SK-N-MC (cell line): ENCODE data around the gene ARID2.

Experiments
- DNase-seq: peaks from one replicate; pipeline ENCODE4 v3.0.0-alpha.2; 2011; ENCODE audit warnings: low read depth, low spot score
- H3K27ac ChIP-seq: fragments of 200-600 bp; sonication (generic); 2 replicates; pipeline ENCODE4 v1.5.1; 2016; ENCODE audit warnings: mixed run types
- H3K36me3 ChIP-seq: fragments of 200-600 bp; sonication (generic); 2 replicates; pipeline ENCODE4 v1.6.1; 2017; ENCODE audit warnings: antibody characterized with exemption, low read length, mixed read lengths; ENCODE audit not compliant: insufficient read depth
- H3K4me3 ChIP-seq: fragments of 200-600 bp; sonication (generic); 2 replicates; pipeline ENCODE4 v1.5.1; 2016
- H3K9ac ChIP-seq: fragments of 200-600 bp; sonication (generic); 2 replicates; pipeline ENCODE4 v1.8.0; 2017; ENCODE audit warnings: mixed run types, mixed read lengths; ENCODE audit not compliant: insufficient read length
- H3K9me3 ChIP-seq: fragments of 200-600 bp; sonication (generic); 2 replicates; pipeline ENCODE4 v1.6.1; 2017; ENCODE audit warnings: low read depth, mild to moderate bottlenecking, antibody characterized with exemption, low read length, moderate library complexity, mixed read lengths
- EZH2 ChIP-seq: fragments of 200-600 bp; sonication (generic); IDR thresholded peaks from one replicate; pipeline ENCODE4 v1.6.1; 2017; ENCODE audit warnings: antibody characterized with exemption
- FOXP2 ChIP-seq: optimal IDR thresholded peaks from 2 replicates; pipeline ENCODE3; 2011; ENCODE audit warnings: mild to moderate bottlenecking, moderate library complexity; ENCODE audit not compliant: insufficient read depth; ENCODE audit errors: extremely low read length, control extremely low read depth
- POLR2AphosphoS5 ChIP-seq: IDR thresholded peaks from 2 replicates; pipeline ENCODE4 v1.6.1; 2012; ENCODE audit warnings: mild to moderate bottlenecking, low read depth, low read length, borderline replicate concordance

The ARID2 gene

DNA sequence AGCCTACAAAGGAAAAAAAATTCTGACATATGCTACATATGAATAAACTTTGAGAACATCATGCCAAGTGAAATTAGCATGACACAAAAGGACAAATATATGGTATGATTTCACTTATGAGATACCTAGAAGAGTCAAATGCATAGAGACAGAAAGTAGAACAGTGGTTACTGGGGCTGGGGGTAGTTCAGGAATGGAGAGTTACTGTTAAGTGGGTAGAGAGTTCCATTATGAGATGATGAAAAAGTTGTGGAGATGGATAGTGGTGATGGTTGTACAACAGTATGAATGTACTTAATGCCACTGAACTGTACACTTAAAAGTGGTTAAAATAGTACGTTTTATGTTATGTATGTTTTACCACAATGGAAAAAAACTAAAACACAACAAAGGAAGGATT, 168.6 kb downstream of the ARID2 start:
- TF ChIP-seq FOXP2, result no peak
- TF ChIP-seq EZH2, result no peak
- no peak for TF ChIP-seq POLR2AphosphoS5
- no peak for DNase-seq
- H3K36me3 ChIP-seq, result peaks cover 66% of the 10 kb centered on the region
- no peak overlapping the region for H3K27ac ChIP-seq
- no peaks in the 10 kb centered on the region for H3K9me3 ChIP-seq
- H3K9ac ChIP-seq, result no peak overlapping the region
- H3K4me3 ChIP-seq, result no peak overlapping the region

DNA sequence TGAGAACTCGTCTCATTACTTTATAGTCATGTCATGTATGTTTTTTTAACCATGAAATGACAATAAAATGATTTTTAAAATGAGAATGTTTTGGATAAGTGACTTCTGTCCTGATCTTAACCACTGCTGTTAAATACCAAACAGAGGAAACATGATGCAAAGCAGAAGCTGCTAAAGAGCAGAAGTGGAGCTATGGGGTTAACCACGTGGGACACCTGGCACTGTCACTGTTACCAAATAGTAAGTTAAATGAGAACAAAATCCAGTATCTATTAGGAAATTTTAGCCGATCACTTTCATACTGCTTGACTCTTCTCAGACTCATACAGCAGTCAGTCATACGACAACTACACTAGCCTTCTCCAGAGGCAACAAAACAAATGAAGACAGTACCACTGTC, 178.4 kb downstream of the ARID2 start:
- H3K4me3 ChIP-seq, result no peak overlapping the region
- no peak overlapping the region for H3K9ac ChIP-seq
- DNase-seq, result no peak
- H3K27ac ChIP-seq, result no peak overlapping the region
- TF ChIP-seq EZH2, result no peak
- TF ChIP-seq FOXP2, result no peak
- TF ChIP-seq POLR2AphosphoS5, result no peak
- peaks cover 39% of the 10 kb centered on the region for H3K36me3 ChIP-seq
- H3K9me3 ChIP-seq, result no peaks in the 10 kb centered on the region

DNA sequence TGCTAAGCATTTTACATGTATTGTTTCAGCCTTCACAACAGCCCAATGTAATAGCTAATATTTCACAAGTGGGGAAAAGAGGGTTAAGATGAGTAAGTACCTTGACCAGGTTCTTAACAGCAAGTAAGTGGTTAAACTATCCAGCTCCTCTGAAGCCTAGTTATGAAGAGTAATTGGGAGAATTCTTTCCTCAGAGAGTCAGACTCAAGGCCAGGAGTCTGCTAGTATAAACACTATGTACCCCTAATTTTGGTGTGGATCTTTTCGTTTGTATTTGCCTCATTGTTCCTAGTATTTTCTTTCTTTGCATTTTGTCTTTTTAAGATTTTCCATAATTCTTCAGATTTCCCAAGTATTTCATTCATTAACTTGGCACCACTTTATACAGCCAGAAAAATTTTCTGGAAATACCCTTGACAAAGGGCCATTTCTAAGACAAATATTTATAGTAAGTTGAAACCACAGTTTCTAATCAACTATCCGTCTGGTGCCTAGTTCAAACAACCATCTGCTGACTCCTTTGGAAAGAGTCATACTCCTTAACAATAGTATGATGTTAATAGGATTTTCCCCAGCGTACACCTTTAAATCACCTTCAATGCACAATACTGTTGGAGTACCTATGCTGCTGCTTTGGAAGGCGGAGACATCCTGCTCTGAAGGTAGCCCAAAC, 179.7 kb downstream of the ARID2 start:
- H3K4me3 ChIP-seq, result no peak overlapping the region
- no peak overlapping the region for H3K27ac ChIP-seq
- H3K9me3 ChIP-seq, result no peaks in the 10 kb centered on the region
- TF ChIP-seq EZH2 (no peak), FOXP2 (no peak), POLR2AphosphoS5 (no peak)
- H3K36me3 ChIP-seq, result peaks cover 31% of the 10 kb centered on the region
- no peak for DNase-seq
- H3K9ac ChIP-seq, result no peak overlapping the region

DNA sequence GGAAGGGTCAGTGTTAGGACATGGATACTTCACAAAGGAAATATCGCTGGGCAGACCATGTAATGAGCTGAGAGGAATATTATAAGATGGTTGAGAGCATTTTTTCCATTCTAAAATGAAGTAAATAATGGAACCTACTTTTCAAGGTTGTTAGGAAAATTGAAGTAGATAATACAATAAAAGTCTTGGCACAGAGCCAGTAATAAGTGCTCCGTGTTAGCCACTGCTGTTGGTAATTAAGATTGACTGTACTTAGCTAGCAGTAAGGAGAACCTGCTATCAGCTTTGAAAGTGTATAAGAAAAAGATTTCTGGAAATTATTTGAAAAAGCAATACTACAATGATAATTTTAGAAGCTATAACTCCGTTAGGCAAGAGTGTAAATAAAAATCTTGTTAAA, 183.3 kb downstream of the ARID2 start:
- Histone ChIP-seq H3K27ac (no peak overlapping the region), H3K36me3 (peaks cover 7% of the 10 kb centered on the region), H3K4me3 (no peak overlapping the region), H3K9ac (no peak overlapping the region), H3K9me3 (no peaks in the 10 kb centered on the region)
- no peak for TF ChIP-seq EZH2
- TF ChIP-seq FOXP2, result no peak
- no peak for TF ChIP-seq POLR2AphosphoS5
- DNase-seq, result no peak

DNA sequence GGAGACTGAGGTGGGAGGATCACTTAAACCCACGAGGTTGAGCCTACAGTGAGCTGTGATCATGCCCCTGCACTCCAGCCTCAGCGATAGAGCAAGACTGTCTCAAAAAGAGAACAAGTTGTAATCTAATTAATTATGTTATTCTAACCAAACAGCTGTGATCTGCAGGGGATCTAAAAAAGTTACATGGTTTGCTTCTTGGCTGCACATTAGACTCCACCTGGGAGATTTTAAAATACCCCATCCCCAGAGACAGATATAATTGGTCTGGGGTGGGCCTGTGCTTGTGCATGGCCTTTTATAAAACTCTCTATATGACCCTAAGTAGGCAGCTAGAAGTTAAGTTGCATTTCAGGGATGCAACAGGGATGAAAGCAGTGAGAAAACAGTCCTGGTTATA, 184.1 kb downstream of the ARID2 start:
- TF ChIP-seq FOXP2 (no peak), POLR2AphosphoS5 (no peak), EZH2 (no peak)
- H3K36me3 ChIP-seq, result peaks cover 6% of the 10 kb centered on the region
- no peak overlapping the region for H3K27ac ChIP-seq
- H3K9me3 ChIP-seq, result no peaks in the 10 kb centered on the region
- no peak overlapping the region for H3K9ac ChIP-seq
- no peak for DNase-seq
- no peak overlapping the region for H3K4me3 ChIP-seq

DNA sequence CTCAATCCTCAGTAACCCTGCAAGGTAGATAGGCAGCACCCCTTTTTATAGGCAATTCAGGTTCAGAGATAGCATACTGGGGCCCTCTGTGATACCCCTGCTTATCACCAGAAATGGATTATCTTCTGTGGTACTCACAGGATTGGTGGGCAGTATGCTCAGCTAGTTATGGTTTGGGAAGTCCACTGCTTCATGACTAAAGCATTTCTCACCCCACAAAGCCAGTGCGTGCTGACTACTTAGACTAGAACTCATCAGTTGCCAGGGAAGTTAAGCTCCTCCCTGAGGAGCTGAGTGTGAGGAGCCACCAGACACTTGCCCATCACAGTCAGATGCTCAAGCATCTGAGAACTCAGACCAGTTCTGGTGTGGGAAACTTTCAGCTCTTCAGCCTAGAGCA, 184.6 kb downstream of the ARID2 start:
- Histone ChIP-seq H3K4me3 (no peak overlapping the region), H3K9ac (no peak overlapping the region), H3K9me3 (no peaks in the 10 kb centered on the region), H3K36me3 (peaks cover 10% of the 10 kb centered on the region), H3K27ac (no peak overlapping the region)
- DNase-seq, result no peak
- TF ChIP-seq POLR2AphosphoS5, result peak; percentile 14; the same call in 1 of the 2 replicates
- TF ChIP-seq FOXP2, result no peak
- no peak for TF ChIP-seq EZH2

DNA sequence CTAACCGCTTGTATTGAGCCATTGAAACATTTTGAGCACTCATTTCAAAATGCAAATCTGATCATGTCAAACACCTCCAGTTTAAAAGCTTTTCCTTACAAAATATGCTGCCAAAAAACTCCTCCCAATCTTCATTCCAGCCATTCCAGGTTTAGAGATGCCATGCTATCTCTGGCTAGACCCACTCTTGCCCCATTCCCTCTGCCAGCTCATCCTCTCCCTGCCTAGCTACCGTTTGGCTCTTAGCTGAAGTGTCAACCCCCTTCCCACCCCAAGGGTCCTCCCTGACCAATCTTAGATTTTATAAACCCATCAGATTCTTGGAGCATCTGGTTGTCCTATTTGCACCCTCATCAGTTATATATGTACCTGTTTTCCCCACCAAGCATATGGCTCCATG, 185.9 kb downstream of the ARID2 start:
- H3K27ac ChIP-seq, result no peak overlapping the region
- H3K9ac ChIP-seq, result no peak overlapping the region
- no peak overlapping the region for H3K4me3 ChIP-seq
- no peaks in the 10 kb centered on the region for H3K9me3 ChIP-seq
- TF ChIP-seq EZH2 (no peak), POLR2AphosphoS5 (no peak; the same call in 1 of the 2 replicates), FOXP2 (no peak)
- DNase-seq, result no peak
- peaks cover 23% of the 10 kb centered on the region for H3K36me3 ChIP-seq

DNA sequence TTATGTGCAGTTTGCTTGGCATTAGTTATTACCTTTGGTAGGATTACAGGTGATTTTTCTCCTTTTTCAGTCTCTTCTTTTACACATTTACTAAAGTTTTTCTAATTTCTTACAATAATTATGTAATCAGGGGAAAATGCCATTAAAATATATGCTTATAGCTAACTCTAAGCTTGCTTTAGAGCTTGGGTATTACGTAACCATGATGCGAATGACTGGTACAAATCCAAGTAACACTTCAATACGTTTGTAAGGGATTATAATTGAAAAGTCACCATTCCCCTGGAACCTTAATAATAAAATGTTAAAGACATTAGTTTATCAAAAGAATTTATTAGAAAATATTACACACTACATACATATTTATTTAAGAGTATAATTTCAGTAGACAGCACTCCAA, 189.3 kb downstream of the ARID2 start:
- no peaks in the 10 kb centered on the region for H3K9me3 ChIP-seq
- H3K9ac ChIP-seq, result no peak overlapping the region
- H3K27ac ChIP-seq, result no peak overlapping the region
- no peak overlapping the region for H3K4me3 ChIP-seq
- TF ChIP-seq POLR2AphosphoS5 (no peak), EZH2 (no peak), FOXP2 (no peak)
- DNase-seq, result no peak
- peaks cover 53% of the 10 kb centered on the region for H3K36me3 ChIP-seq

DNA sequence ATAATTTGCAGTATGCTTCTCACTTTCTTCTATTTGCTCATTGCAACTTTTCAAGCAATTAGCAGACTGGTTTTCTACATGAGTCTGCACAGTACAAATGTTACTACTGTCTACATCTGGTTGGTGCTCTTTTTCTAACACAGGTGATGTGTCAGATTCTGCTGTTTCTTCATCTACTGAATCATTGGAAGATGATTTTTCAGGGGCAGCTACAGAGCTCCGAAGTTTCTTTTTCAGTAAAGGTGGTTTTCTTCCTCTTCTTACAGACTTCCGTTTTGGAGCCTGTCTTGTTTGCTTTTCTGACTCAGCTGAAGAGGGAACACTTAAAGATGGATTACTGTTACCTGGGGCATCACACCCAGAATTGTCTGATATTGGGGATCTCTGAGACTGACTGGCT, 198.8 kb downstream of the ARID2 start:
- TF ChIP-seq POLR2AphosphoS5, result no peak
- TF ChIP-seq FOXP2, result no peak
- no peak for TF ChIP-seq EZH2
- Histone ChIP-seq H3K9ac (no peak overlapping the region), H3K9me3 (no peaks in the 10 kb centered on the region), H3K27ac (no peak overlapping the region), H3K36me3 (peaks cover 90% of the 10 kb centered on the region), H3K4me3 (no peak overlapping the region)
- no peak for DNase-seq
